ENCODE results near the gene OPTN.
A peak's percentile ranks its signal among the peaks of the same experiment; 100 is the strongest.
"Not testable (repeated sequence)": the region's sequence is repeated elsewhere in the genome, so short reads cannot be mapped to it uniquely, and the experiment has no call there.

Gene OPTN

DNA sequence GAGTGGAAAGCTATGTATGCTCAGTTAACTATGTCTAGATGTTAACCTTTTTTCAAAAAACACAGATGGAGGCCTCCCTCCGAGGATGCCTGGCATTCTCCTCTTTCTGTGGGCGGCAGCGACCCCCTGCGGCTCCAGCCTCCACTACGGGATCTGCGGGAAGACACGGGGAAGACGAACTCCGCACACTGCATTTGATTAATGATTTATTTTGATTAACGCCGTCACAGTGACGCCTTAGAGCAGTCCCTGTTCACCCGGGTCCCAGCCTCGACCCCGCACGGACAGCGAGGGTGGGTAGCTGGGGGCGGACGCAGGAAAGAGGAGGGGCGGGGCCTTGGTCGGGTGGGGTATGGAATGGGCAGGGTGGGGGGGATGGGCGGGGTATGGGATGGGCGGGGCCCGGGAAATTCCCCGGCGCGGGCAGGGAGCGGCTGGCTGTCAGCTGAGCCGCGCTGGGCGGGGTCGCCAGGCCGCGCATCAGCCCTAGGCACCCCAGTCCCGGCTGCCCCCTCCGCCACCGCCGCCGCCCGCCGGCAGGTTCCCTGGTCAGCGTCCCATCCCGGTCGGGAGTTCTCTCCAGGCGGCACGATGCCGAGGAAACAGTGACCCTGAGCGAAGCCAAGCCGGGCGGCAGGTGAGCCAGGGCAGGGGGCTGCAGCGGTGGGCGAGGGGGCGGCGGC is at the start of gene OPTN:
TSS of gene OPTN (plus strand) at position 498 of the 683 bp plus-strand sequence. CDS start 8,960 bp downstream, outside the sequence.
- peak; percentile 59 for DNase-seq

DNA sequence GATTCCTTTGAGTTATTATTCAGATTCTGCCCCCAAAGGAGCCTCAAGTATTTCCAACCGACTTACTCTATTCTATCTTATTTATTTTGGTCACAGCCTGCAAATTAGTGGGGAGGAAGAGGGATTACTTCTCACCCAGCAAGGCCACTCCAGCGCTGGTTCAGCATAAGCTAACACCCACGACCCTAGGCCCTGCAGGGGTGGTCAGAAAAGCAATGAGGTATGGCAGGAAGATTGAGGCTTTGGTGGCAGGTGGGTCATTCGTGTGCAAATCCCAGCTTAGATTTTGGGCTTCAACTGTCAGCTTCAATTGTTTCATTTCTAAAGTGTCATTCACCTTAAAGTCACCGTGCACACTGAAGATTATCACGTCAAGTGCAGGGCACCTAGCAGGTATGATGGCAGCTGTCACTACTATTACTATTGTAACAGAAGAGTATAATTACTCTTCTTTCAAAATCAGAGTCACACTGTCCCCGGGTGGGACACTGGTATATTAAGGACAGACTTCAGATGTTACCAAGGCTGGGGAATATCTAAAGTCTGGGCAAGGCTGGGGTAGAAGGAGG is 48.8 kb upstream of the OPTN start:
- no peak for DNase-seq

DNA sequence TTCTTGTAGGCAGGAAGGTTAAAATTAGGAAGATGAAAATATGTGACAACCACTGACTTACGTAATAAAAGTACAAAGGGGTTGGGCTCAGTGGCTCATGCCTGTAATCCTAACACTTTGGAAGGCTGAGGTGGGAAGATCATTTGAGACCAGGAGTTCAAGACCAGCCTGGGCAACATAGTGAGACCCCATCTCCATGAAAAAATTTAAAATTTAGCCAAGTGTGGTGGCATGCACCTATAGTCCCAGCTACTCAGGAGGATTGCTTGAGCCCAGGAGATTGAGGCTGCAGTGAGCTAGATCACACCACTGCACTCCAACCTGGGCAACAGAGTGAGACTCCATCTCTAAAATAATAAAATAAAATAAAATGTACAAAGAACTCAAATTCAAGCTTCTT is 46.8 kb upstream of the OPTN start:
- DNase-seq = not testable (repeated sequence)

DNA sequence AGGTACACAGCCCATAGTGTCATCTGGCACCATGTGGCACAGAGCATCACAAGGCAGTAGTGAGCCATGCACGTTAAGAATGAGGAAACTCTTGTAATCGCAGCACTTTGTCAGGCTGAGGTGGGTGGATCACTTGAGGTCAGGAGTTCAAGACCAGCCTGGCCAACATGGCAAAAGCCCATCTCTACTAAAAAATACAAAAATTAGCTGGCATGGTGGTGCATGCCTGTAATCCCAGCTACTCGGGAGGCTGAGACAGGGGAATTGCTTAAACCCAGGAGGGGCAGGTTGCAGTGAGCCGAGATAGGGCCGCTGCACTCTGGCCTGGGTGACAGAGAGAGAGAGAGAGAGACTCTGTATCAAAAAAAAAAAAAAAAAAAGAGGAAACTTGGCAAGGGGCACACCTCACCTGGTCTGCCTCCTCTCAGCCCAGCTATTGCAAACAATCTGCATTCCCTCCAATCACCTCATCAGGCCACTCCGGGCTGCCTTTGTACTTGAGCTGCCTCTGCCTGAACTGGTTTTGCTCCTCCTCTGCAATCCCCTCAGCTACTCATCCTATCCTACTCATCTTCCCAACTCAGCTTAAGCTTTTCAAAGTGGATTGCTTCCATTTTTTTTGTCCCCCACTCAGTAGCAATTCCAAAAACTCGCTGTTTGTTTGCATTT is 46.0 kb upstream of the OPTN start:
- peak; percentile 33 for DNase-seq

DNA sequence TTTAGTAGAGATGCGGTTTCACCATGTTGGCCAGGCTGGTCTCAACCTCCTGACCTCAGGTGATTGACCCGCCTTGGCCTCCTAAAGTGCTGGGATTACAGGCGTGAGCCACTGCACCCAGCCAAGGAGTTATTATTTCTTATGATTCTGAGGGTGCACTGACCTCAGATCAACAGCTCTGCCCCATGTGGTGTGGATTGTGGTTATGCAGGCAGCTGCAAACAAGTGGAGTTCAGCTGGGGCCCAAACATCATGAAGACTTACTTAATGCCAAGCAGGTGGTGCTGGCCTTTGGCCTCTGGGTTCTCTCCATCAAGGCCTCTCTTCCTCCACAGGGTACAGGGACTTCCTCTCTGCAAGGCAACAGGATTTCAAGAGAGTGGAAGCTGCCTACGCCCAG is 45.1 kb upstream of the OPTN start:
- no peak for DNase-seq

DNA sequence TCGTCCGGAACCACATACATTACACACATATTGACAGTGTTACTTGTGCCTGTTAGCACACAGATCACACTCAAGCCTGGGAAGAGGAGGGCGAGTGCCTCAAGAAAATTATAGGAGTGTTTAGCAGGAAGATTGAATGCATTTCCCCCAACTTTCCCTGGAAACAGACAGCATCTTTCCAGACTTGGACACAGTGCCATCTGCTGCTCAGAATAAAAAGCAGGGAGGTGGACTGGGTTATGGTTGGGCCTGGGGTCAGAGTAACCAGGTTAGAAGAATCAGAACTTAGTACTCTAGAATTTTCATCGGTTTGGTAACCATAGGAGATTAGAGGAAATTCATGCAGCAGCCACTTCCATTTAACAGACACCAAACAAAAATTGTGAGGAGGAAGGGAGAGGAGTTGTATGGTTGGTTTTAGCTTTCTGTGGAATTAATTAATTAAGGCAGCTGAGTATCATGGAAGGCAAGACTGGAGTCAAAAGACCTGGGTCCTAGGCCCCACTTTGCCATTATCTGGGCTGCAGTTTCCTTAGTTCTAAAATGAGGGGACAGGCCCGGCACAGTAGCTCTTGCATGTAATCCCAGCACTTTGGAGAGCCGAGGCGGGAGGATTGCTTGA is 43.4 kb upstream of the OPTN start:
- DNase-seq = no peak

DNA sequence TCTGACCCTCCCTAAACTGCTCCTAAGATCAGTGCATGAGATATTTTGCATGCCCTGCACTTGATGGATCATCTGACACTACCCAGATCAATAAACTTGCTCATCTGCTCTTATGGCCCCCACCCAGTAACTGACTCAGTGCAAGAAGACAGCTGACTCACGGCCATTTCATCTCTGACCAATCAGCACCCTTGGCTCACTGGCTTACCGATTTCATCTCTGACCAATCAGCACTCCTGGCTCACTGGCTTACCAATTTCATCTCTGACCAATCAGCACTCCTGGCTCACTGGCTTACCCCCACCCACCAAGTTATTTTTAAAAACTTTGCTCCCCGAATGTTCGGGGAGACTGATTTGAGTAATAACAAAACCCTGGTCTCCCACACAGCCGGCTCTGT is 37.2 kb upstream of the OPTN start:
- DNase-seq = no peak

DNA sequence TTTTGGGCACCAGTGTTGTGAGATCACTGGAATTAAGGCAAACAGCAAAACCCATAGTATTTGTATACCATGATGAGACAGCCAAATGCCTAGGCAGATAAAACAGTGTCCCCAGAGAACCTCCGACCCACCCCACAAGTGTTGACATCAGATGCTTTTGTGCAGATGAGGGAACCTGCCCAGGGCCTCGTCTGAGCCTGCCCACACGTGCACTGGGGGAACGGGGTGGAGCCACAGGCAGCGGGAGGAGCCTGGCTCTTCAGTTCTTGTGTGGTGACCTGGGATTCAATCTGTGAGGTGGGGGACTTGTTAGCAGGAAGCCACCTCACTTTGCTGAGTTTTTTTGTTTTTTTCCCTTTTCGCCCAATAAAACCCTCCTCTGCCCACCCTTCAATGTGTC is 33.4 kb upstream of the OPTN start:
- DNase-seq = no peak

DNA sequence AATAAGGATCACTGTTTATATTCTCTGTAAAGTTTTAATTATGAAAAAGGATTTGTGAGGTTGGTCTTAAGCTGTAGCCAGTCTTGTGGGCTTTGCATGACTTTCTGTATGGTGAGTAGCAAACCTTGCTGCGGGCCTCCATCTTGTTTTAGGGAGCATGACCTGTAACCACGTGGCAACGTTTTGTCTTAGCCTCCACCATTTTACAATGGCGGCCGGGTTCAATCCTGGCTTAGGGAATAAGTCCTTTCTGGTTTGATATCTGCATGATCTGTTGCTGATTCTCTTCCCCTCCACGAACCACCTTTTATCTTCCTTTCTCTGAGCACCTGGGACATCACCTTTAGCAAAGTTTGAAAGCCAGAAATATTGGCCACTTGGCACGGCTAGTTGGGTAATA is 32.5 kb upstream of the OPTN start:
- no peak for DNase-seq

DNA sequence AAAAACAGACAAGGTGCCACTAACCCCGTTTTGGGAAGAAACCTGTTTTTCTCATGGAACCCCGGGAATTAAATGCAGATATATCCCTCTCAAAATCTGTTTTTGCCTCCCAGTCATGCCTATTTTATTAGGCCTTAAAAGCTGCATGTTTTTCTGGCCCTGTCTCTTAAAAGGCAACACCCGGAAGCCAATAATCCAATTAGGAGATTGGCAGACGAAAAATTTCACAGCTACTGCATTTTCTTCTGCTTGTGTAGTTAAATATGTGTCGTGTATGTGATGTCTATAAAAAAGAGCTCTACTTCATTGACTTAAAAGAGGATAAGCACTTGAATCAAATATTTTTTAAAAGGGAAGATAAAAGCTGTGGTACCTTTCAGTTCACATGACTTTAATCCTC is 31.9 kb upstream of the OPTN start:
- no peak for DNase-seq

DNA sequence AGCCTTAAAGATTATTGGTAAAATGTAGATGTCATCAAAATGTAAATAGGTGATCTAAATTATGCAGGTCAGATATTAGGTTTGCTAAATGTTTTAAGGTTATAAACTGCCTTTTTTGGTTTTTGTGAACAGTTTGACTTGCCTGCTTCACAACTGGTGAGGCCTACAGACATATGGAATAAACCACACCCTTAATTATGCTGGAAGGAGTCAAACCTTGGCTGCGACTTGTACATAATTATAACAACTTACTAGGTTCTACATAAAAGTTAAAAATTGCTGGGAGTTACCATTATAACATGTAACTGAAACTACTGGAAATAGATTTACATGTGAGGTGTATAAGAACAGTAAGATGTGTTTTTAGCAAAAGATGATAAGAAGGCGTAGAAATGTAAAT is 31.5 kb upstream of the OPTN start:
- no peak for DNase-seq

DNA sequence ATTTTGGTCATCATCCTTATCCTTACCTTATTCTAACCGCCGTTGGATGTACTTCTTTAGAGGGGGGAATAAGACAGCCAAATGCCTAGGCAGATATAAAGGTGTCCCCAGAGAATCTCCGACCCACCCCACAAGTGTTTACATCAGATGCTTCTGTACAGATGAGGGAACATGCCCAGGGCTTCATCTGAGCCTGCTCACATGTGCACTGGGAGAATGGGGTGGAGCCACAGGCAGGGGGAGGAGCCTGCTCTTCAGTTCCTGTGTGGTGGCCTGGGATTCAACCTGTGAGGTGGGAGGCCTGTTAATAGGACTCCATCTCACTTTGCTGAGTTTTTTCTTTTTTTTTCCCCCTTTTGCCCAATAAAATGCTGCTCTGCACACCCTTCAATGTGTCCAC is 27.6 kb upstream of the OPTN start:
- no peak for DNase-seq

DNA sequence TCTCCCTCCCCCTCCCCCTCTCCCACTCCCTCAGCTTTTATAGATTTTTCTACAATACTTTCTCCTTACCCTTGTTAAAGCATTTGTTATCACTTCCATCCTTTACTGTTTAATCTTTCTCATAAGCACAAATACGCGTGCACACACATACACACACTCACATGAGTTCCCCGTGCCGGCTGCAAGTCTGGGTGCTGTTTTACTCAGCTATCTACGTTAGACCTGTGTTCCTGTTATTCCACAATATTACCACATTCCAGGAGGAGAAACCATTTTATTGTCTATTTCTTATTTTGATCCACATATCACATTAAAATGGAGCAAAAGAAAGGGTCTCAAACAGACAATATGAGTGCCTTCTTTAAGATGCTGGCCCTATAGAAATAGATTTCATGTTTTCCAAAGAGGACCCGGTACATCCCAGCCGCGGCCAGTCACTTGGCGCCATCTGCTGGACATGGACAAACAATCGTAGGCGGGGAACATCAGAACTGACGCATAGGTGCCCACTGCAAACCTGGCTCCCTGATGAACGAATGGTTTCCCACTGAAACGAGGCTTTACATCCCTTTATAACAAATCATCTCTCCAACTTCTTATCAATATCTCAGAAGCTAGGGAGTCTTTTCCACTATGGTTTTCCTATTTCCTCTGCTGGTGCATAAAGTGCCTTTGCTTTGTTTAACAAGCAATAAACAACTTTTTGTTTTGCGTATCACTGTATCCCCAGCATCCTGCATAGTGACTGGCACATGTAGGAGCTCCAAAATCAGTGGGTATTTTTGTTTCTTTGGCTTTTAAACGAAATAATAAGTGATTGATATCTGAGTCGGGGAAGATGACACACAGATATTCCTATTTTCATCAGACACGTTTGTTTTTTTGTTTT is 25.2 kb upstream of the OPTN start:
- peak; percentile 48 for DNase-seq

DNA sequence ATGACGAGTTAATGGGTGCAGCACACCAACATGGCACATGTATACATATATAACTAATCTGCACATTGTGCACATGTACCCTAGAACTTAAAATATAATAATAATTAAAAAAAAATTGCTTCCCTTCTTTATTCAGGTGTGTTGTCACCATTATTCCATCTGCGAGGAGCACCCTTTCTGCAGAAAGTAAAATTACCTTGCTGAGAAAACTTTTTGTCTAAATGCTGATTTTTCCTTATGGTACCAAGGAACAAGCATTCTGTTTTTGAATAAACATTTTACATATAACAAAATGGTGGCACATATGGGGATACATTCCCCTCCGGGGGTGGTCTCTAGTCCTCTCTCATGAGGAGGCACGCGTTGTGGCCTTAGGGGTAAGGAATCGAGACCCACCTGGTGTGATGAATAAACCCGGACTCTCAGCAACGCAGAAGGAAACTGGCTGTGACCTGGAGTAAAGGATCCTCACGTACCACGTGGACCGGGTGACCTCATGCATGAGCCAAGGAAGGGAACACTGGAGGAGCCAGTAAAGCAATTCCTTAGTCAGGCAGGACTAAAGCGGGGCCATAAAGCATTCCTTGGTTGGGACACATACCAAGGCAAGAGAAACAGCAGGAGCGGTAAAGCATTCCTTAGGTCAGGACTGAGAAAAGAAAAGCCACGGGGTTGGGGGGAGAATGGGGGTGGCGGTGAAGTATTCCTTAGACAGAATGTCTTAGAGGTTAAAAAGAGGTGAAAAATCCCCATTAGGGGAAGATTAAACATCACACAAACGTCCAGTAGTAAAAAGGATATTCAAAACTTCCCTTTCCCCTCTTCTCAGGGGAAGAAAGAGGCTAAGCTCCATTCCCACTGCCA is 20.8 kb upstream of the OPTN start:
- no peak for DNase-seq

DNA sequence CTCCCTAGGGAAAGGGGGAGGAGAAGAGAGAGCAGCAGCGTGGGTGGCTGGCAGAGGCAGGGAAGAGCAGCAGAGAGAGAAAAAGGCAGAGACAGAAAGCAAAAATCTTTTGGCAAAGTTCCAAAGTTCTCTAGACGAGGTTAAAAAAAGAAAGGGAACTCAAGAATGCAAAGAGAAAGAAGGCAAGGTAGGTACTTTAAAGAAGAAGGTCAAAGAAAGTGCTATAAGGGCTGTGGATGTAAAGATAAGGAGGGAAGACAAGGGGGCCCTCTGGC is 20.2 kb upstream of the OPTN start:
- DNase-seq = no peak

DNA sequence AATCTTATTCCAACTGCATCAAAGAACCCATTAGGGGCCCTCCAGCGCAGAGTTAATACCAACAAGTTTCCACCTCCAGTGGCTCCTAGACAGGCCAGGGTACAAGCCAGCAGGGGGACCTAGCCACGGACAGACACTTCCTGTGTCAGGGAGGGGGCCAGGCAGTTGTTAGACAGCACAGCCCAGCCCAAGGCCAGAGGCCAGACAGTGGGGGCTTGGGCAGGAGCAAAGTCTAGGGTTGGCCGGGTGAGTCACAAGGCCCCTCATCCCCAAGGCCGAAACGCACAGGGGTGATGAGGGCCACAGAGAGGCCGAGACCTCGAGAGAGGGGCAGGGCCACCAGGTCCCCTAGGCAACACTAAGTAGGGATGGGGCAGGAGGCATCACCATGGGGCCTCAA is 19.3 kb upstream of the OPTN start:
- no peak for DNase-seq

DNA sequence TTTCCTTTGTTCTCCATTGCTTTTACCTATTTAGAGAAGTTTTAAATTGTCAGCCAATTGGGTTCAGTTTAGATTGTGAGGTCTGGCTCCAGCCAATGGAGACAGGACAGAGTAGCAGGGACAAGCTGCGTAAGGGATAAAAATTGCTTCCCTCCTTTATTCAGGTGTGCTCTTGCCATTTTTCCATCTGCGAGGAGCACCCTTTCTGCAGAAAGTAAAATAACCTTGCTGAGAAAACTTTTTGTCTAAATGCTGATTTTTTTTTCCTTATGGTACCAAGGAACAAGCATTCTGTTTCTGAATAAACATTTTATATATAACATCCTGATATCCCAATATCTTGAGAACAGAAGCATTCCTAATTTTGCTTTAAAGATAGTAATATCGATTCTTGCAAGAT is 16.3 kb upstream of the OPTN start:
- DNase-seq = not testable (repeated sequence)

DNA sequence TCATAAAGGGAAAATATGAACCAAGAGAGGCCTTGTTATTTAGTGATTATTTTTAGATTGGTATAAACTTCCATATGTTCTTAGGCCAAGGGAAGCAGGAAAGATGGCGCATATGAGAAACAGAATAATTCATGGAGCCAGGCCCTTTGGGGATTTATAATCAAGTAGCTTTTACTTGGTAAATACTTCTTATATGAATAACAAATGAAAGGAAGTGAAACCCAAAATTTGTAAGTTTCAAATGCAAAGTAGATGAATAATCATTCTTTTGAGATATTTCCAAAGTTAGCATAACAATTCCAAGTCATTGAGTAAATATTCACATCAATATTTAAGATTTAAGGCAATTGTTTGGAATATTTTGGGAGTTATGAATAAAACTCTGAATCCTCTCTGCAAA is 13.9 kb upstream of the OPTN start:
- no peak for DNase-seq

DNA sequence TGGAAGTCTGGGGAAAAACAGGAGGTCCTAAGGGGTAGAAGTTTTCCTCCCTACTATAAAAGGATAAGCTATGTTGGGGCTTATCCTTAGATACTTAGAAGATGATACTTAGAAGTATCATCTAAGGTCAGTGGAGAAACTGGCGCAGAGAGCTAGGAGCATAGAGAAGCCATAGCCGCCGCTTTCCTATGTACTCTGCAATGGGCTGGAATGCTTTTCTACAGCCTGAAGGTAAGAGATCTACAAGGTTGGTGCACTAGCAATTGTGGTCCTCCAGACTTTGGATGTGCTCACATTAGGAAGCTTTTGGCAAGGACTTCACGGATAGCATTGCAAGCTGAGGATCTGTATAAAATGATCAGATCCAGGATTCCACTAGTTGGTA is 12.4 kb upstream of the OPTN start:
- DNase-seq = no peak

DNA sequence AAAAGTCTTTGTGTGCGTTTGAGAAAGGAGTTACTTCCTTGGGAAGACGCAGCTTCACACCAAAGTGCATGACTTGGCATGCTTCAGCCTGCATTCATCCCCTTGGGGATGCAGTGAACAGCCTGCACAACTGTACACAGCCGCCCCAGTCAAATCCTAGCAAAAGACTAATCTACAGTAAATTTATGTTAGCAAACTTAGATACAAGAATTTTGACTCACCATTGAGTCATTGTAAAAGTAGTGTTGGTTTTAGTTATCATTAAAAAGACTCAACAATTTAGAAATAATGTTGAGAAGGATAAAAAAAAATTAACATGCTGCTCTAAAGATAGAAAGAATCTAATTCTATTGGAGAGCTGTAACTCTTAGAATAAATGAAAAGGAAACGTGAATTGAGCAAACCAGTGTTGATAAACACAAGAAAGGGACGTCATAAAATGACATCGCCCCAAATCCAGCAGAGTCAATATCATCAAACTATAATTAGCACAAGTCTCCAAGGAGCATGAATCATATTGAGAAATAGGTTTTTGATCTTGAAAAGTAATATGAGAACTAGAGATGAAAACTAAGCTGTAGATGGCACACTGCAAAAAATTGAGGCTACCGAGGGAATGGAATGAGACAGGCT is 11.9 kb upstream of the OPTN start:
- no peak for DNase-seq

DNA sequence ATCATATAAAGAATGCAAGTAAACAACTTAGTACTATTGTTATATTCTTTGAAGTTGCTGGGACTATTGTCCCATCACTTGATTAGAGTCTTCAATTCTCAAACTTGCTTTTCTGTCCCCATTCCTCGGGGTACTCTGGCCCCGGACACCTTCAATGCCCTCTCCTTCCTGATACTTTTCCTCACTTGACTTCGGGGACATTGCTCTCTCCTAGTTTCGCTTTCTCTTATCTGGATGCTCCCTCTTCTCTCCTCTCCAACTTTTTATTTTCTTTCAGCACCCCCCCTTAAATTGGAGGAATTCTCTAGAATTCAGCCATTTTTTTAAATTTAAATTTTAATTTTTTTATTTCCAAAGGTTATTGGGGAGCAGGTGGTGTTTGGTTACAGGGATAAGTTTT is 10.6 kb upstream of the OPTN start:
- DNase-seq = no peak

DNA sequence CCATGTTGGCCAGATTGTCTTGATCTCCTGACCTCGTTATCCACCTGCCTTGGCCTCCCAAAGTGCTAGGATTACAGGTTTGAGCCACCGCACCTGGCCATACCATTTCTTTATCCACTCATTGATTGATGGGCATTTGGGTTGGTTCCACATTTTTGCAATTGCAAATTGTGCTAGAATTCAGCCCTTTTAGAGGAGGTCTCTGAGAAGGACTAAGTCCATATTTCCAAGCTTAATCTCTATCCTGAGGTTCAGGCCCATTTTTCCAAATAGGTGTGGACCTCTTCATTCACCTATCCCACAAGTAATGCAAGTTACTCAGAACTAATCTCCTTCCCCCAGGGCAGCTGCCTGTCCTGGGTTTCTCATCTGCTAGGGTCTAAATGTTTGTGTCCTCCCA is 9.7 kb upstream of the OPTN start:
- no peak for DNase-seq
